Inflammatory macrophage treated with lipopolysaccharide for 1 hour (primary cell): Measurements from ENCODE around the gene CALML3.

Source experiments
- DNase-seq, 2 donors: peaks; one replicate each; pipeline ENCODE4 v3.0.0-alpha.2; 2020 to 2022

CALML3 gene

GRCh38 chr10:5573968-5574641 lies 49.3 kb downstream of the CALML3 start:
- DNase-seq, result no peak

GRCh38 chr10:5574642-5575131 lies 49.9 kb downstream of the CALML3 start:
- no peak for DNase-seq

- no peak for DNase-seq
Observed at GRCh38 chr10:5575144-5575481, 50.4 kb downstream of the CALML3 start.

GRCh38 chr10:5575482-5576153 lies 50.9 kb downstream of the CALML3 start:
- no peak for DNase-seq

- DNase-seq, result no peak
Observed at GRCh38 chr10:5576154-5576748, 51.5 kb downstream of the CALML3 start.
